ENCODE results near the gene PFAS. TPM values are rescaled to one million over a fixed set of nuclear protein-coding genes. Genes with fewer than 3 reads are reported as not detected.

PFAS gene
- total RNA-seq, 1 experiment from 2014 or later: 246 TPM

- H3K36me3 Mint-ChIP-seq: peaks cover 71% of the 10 kb centered on the region
- no peak overlapping the region for H3K27ac Mint-ChIP-seq
- ChIA-PET CTCF (interaction anchor here (1.2 kb wide), 1 partner anchor 66 kb away, joined by 3 read pairs; no protein-coding TSS in a partner anchor), POLR2A (no interaction called here)
- H3K4me1 Mint-ChIP-seq: no peaks in the 10 kb centered on the region
- ATAC-seq (no peak), DNase-seq (ENCODE audit: low spot score) (no peak)
- TF ChIP-seq FOXK1 (CRISPR knock-in tag; IDR thresholded peaks at IDR 0.05) (no peak), ATF6 (CRISPR knock-in tag; IDR thresholded peaks at IDR 0.05) (no peak), RORB (CRISPR knock-in tag; IDR thresholded peaks at IDR 0.05) (no peak), PREB (CRISPR knock-in tag; IDR thresholded peaks at IDR 0.05; ENCODE audit: borderline replicate concordance) (no peak), USF1 (CRISPR knock-in tag; IDR thresholded peaks at IDR 0.05) (no peak), NFATC4 (CRISPR knock-in tag; IDR thresholded peaks at IDR 0.05) (no peak), ZNF232 (CRISPR knock-in tag; IDR thresholded peaks at IDR 0.05) (no peak), CREB1 (CRISPR knock-in tag; IDR thresholded peaks at IDR 0.05) (no peak), RELA (CRISPR knock-in tag; IDR thresholded peaks at IDR 0.05; ENCODE audit: borderline replicate concordance) (no peak), ZNF219 (CRISPR knock-in tag; IDR thresholded peaks at IDR 0.05; ENCODE audit: borderline replicate concordance) (no peak)
- H3K9me3 Mint-ChIP-seq: no peaks in the 10 kb centered on the region
- no peaks in the 10 kb centered on the region for H3K27me3 Mint-ChIP-seq (ENCODE audit: low read depth)
- no peak overlapping the region for H3K4me3 Mint-ChIP-seq
These were observed 14.5 kb upstream of the PFAS start for GRCh38 chr17:8234361-8235270.

GRCh38 chr17:8235676-8236075 is 13.4 kb upstream of the PFAS start:
- Mint-ChIP-seq H3K36me3 (peaks cover 65% of the 10 kb centered on the region), H3K27me3 (ENCODE audit: low read depth) (no peaks in the 10 kb centered on the region), H3K4me1 (no peaks in the 10 kb centered on the region), H3K27ac (no peak overlapping the region), H3K4me3 (no peak overlapping the region), H3K9me3 (no peaks in the 10 kb centered on the region)
- no peak for TF ChIP-seq TEAD1 (CRISPR knock-in tag; IDR thresholded peaks at IDR 0.05)
- CTCF ChIA-PET: interaction anchor here (1.2 kb wide), 1 partner anchor 65 kb away, joined by 3 read pairs; no protein-coding TSS in a partner anchor
- ATAC-seq: no peak
- no peak for DNase-seq (ENCODE audit: low spot score)
- POLR2A ChIA-PET: no interaction called here

- peaks cover 56% of the 10 kb centered on the region for H3K36me3 Mint-ChIP-seq
- no peaks in the 10 kb centered on the region for H3K4me1 Mint-ChIP-seq
- H3K4me3 Mint-ChIP-seq: no peak overlapping the region
- no peak for ATAC-seq
- POLR2A ChIA-PET: no interaction called here
- no peak for TF ChIP-seq NFATC4 (CRISPR knock-in tag; IDR thresholded peaks at IDR 0.05)
- TF ChIP-seq CREB1 (CRISPR knock-in tag; IDR thresholded peaks at IDR 0.05): no peak
- TF ChIP-seq GABPB1 (CRISPR knock-in tag; IDR thresholded peaks at IDR 0.05): 0 out of 2 replicates have a peak, but pooled peaks have one; percentile 27
- no peak for TF ChIP-seq RELA (CRISPR knock-in tag; IDR thresholded peaks at IDR 0.05; ENCODE audit: borderline replicate concordance)
- no peak for TF ChIP-seq RORB (CRISPR knock-in tag; IDR thresholded peaks at IDR 0.05)
- TF ChIP-seq ATF6 (CRISPR knock-in tag; IDR thresholded peaks at IDR 0.05): no peak
- H3K27me3 Mint-ChIP-seq (ENCODE audit: low read depth): no peaks in the 10 kb centered on the region
- no peaks in the 10 kb centered on the region for H3K9me3 Mint-ChIP-seq
- no peak overlapping the region for H3K27ac Mint-ChIP-seq
- CTCF ChIA-PET: interaction anchor here (1.3 kb wide), 1 partner anchor 58 kb away, joined by 3 read pairs; the partner anchor contains the start of gene SLC25A35
- DNase-seq (ENCODE audit: low spot score): no peak
These were observed 11.9 kb upstream of the PFAS start for GRCh38 chr17:8237175-8237574.

All from WTC11 (cell line).